Heart left ventricle (tissue), 13 donors: Measurements from ENCODE around the gene NFE2L1.

Experiments used
- POLR2A ChIP-seq, 2 donors: fragments of 450-650 bp; IDR thresholded peaks; one replicate each; pipeline ENCODE4 v1.6.1; 2017; ENCODE audit warnings: antibody characterized with exemption in 2 of 2, mild to moderate bottlenecking in 2 of 2, moderate library complexity in 2 of 2
- TF ChIP-seq, protein P1 (sequence below), 12 donors: fragments of 200-600 bp; sonication (generic) in 4 of 12; IDR thresholded peaks; one replicate each; pipeline versions ENCODE4 v1.5.0 to v1.8.0; 2018 to 2022; ENCODE audit warnings: antibody characterized with exemption in 12 of 12, mild to moderate bottlenecking in 5 of 12
- donor health status: ischemic (EF 13 %, LVEDD 7.1; RV severe dilation, severe dysfunction).
- donor health status: DM: no; HTN: yes; CAD: no.
- donor health status: DM: no; HTN: no; CAD: no.
- donor health status: ischemic (EF 25% LVEDD 6.9; RV normal size, moderate dysfunction).
- donor health status: ischemic (EF 25% LVEDD 5.7; RV mildly dilated, moderate dysfunction).
- donor health status: ischemic (EF 35%, LVEDD 5.7; RV mildly dilated, moderate dysfunction).
- donor health status: nonischemic (EF 11% LVEDD 7.7; RV severe dilation, severe dysfunction).
- donor health status: DM: yes; HTN: yes; CAD: no.
- donor health status: PGD.
- donor health status: ischemic (EF 29% LVEDD 5.4; RV normal size, mild dysfunction).
- donor health status: nonischemic (EF 23%, LVEDD 6.1; RV moderate dilation, normal function).

DNA sequence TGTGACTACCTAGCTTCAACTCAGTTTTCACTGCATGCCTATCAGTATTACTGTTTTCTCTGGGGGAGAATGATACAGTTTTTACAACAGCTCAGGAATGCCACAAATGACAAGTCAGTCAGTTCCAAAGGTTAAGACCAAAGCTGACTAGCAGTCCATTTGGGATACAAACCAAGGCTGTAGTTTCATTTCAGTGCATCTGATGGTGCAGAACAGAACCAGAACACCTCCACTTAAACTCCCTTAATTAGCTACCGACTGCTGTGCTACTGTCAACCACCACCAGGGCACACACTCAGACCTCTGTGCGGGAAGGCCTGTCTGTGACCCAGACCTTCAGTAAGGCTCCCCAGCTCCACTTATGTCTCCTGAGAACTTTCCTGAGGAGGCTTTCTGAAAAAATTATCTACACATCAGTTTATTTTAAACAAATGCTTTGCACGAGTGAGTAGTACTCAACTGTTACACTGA, 20.4 kb downstream of the NFE2L1 start:
- TF ChIP-seq, protein P1, sequence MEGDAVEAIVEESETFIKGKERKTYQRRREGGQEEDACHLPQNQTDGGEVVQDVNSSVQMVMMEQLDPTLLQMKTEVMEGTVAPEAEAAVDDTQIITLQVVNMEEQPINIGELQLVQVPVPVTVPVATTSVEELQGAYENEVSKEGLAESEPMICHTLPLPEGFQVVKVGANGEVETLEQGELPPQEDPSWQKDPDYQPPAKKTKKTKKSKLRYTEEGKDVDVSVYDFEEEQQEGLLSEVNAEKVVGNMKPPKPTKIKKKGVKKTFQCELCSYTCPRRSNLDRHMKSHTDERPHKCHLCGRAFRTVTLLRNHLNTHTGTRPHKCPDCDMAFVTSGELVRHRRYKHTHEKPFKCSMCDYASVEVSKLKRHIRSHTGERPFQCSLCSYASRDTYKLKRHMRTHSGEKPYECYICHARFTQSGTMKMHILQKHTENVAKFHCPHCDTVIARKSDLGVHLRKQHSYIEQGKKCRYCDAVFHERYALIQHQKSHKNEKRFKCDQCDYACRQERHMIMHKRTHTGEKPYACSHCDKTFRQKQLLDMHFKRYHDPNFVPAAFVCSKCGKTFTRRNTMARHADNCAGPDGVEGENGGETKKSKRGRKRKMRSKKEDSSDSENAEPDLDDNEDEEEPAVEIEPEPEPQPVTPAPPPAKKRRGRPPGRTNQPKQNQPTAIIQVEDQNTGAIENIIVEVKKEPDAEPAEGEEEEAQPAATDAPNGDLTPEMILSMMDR (IDR thresholded peaks at IDR 0.05), result peak in 4 of 12 donors; percentile 17 to 24 (median 22)
- TF ChIP-seq POLR2A (IDR thresholded peaks at IDR 0.05), result no peak
